HG03135 (cell line): ENCODE results near the gene TMEM223.
"Not testable (repeated sequence)": the region's sequence is repeated elsewhere in the genome, so short reads cannot be mapped to it uniquely, and the experiment has no call there.

Source experiments
- ATAC-seq: cut with Tn5 transposase; IDR thresholded peaks from one replicate; pipeline ENCODE4 v1.9.1; 2021; ENCODE audit warnings: mild to moderate bottlenecking, moderate library complexity; ENCODE audit not compliant: unreplicated experiment

Gene TMEM223

GRCh38 chr11:62791501-62792201 lies at the start of gene TMEM223:
Gene TMEM223, minus strand, starts transcription at chr11:62792006. Its CDS starts 12 bp downstream, at chr11:62791994.
- ATAC-seq: peak; percentile 55

- ATAC-seq: not testable (repeated sequence)
Observed at GRCh38 chr11:62840721-62841360, 49.0 kb upstream of the TMEM223 start.

- peak; percentile 45 for ATAC-seq
Observed at GRCh38 chr11:62839050-62839945, 47.5 kb upstream of the TMEM223 start, which contains the start of gene WDR74. Gene WDR74, minus strand, starts transcription at chr11:62839590. Its CDS starts 20 bp downstream, at chr11:62839570.

- no peak for ATAC-seq
Observed at GRCh38 chr11:62835336-62835735, 43.5 kb upstream of the TMEM223 start.

- peak; percentile 6 for ATAC-seq
Observed at GRCh38 chr11:62832336-62833234, 40.8 kb upstream of the TMEM223 start, which contains the start of gene TEX54. Gene TEX54, minus strand, starts transcription at chr11:62832841.

GRCh38 chr11:62831520-62832335 lies 39.9 kb upstream of the TMEM223 start, which contains the start of gene STX5:
Gene STX5, minus strand, starts transcription at chr11:62832051. Its CDS starts 808 bp downstream, at chr11:62831243.
- ATAC-seq: peak; percentile 76

- ATAC-seq: no peak
Observed at GRCh38 chr11:62830904-62831519, 39.2 kb upstream of the TMEM223 start.

GRCh38 chr11:62828130-62828529 lies 36.3 kb upstream of the TMEM223 start:
- ATAC-seq: not testable (repeated sequence)

GRCh38 chr11:62823677-62824076 lies 31.9 kb upstream of the TMEM223 start:
- ATAC-seq: no peak

- no peak for ATAC-seq
Observed at GRCh38 chr11:62817129-62817528, 25.3 kb upstream of the TMEM223 start.

GRCh38 chr11:62816557-62816956 lies 24.8 kb upstream of the TMEM223 start:
- ATAC-seq: no peak

- ATAC-seq: no peak
Observed at GRCh38 chr11:62811659-62812058, 19.9 kb upstream of the TMEM223 start.

GRCh38 chr11:62810748-62811147 lies 18.9 kb upstream of the TMEM223 start:
- ATAC-seq: no peak

- no peak for ATAC-seq
Observed at GRCh38 chr11:62806611-62807121, 14.9 kb upstream of the TMEM223 start.

GRCh38 chr11:62805961-62806441 lies 14.2 kb upstream of the TMEM223 start:
- ATAC-seq: no peak

- ATAC-seq: peak; percentile 84
Observed at GRCh38 chr11:62805076-62805892, 13.5 kb upstream of the TMEM223 start, which contains the start of gene NXF1. Gene NXF1, minus strand, starts transcription at chr11:62805440. Its CDS starts 84 bp downstream, at chr11:62805356.

GRCh38 chr11:62804310-62805075 lies 12.7 kb upstream of the TMEM223 start:
- ATAC-seq: no peak
